Activated CD8-positive, alpha-beta T cell treated with anti-CD3 and anti-CD28 coated beads, Interleukin-2, amount 10 ng/mL, durations not matched to agents 7 days and 5 days (primary cell): Measurements from ENCODE around the gene PYGB. TPM values are rescaled to one million over a fixed set of nuclear protein-coding genes. Genes with fewer than 3 reads are reported as not detected.

Experiments
- ATAC-seq: fragments of 150-1000 bp; cut with Tn5 transposase; one replicate; pipeline ENCODE4 v1.10.0; 2021; ENCODE audit warnings: moderate library complexity
- CTCF ChIA-PET: fragments of 350-600 bp; sonication (Branson Sonifier 250); formaldehyde crosslinking; loops from one replicate; lab custom pipeline; 2021; ENCODE audit warnings: antibody characterized with exemption; lab: Charles Lee
- POLR2A ChIA-PET: fragments of 350-600 bp; sonication (Branson Sonifier 250); formaldehyde crosslinking; loops from one replicate; lab custom pipeline; 2021; ENCODE audit warnings: antibody characterized with exemption; lab: Charles Lee
- DNase-seq: peaks from one replicate; pipeline ENCODE4 v3.0.0-alpha.2; 2020
- H3K27ac Mint-ChIP-seq: one replicate; pipeline ENCODE4 v1.8.0; 2021; ENCODE audit warnings: mild to moderate bottlenecking, mixed read lengths
- H3K27me3 Mint-ChIP-seq: one replicate; pipeline ENCODE4 v1.8.0; 2021; ENCODE audit warnings: low read depth, mixed read lengths
- H3K36me3 Mint-ChIP-seq: one replicate; pipeline ENCODE4 v1.8.0; 2021; ENCODE audit warnings: low read depth, mixed read lengths
- H3K4me1 Mint-ChIP-seq: one replicate; pipeline ENCODE4 v1.8.0; 2021; ENCODE audit warnings: low read depth, mixed read lengths
- H3K4me3 Mint-ChIP-seq: one replicate; pipeline ENCODE4 v1.8.0; 2021; ENCODE audit warnings: mild to moderate bottlenecking, mixed read lengths
- H3K9me3 Mint-ChIP-seq: one replicate; pipeline ENCODE4 v1.8.0; 2022; ENCODE audit warnings: mixed read lengths; ENCODE audit not compliant: insufficient read depth
- total RNA-seq, 2 experiments: library from RNA; stranded (reverse); gene quantifications; one replicate each; pipeline ENCODE4 v1.2.3, GENCODE V29; 2021

The PYGB gene
- total RNA-seq, 2 experiments from 2014 or later, result 33.9 TPM

DNA sequence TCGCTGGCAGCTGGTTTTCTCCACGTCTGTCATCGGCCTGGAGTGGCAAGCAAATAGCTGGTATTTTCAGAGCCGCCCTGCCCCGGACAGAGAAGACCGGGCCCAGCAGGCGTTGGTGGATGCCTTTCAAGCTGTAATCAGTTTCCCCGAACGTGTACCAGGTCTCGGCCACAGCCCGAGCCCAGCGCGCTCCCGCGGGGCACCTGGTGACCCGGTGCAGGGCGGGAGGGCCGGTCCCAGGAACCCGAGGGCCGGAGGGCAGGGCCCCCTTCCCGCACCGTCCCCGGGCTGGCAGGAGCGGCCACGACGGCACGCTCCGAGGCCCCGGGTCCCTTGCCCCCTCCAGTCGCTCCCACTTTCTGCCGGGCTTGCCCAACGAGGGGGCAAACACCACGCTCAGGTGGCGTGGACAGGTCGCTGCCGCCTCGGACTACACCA is 348 bp upstream of the PYGB start:
- CTCF ChIA-PET, result interaction anchor here (0.9 to 4.0 kb wide), 4 partner anchors 12 to 184 kb away, joined by 3 to 23 read pairs (median 3); no protein-coding TSS in a partner anchor
- Mint-ChIP-seq H3K9me3 (no peaks in the 10 kb centered on the region), H3K4me1 (peaks cover 42% of the 10 kb centered on the region), H3K4me3 (peak overlapping the region; percentile 92), H3K27me3 (peaks cover 17% of the 10 kb centered on the region), H3K36me3 (peaks cover 8% of the 10 kb centered on the region), H3K27ac (peak overlapping the region; percentile 51)
- POLR2A ChIA-PET, result interaction anchor here (0.6 to 2.3 kb wide), 9 partner anchors 10 to 265 kb away, joined by 3 to 11 read pairs (median 3); partner anchors contain the start of gene ENTPD6
- DNase-seq, result peak; percentile 41
- peak; percentile 54 for ATAC-seq

- H3K27ac Mint-ChIP-seq, result peak overlapping the region; percentile 82
- H3K27me3 Mint-ChIP-seq, result peaks cover 13% of the 10 kb centered on the region
- peak overlapping the region; percentile 92 for H3K4me3 Mint-ChIP-seq
- DNase-seq (no peak), ATAC-seq (no peak)
- ChIA-PET POLR2A (interaction anchor here (2.3 kb wide), 1 partner anchor 53 kb away, joined by 11 read pairs; the partner anchor contains the start of gene ENTPD6), CTCF (interaction anchor here (1.8 to 4.0 kb wide), 2 partner anchors 10 to 150 kb away, joined by 5 to 23 read pairs; no protein-coding TSS in a partner anchor)
- peaks cover 48% of the 10 kb centered on the region for H3K4me1 Mint-ChIP-seq
- peaks cover 10% of the 10 kb centered on the region for H3K36me3 Mint-ChIP-seq
- no peaks in the 10 kb centered on the region for H3K9me3 Mint-ChIP-seq
Measured at GRCh38 chr20:25248786-25249172, 894 bp downstream of the PYGB start.

DNA sequence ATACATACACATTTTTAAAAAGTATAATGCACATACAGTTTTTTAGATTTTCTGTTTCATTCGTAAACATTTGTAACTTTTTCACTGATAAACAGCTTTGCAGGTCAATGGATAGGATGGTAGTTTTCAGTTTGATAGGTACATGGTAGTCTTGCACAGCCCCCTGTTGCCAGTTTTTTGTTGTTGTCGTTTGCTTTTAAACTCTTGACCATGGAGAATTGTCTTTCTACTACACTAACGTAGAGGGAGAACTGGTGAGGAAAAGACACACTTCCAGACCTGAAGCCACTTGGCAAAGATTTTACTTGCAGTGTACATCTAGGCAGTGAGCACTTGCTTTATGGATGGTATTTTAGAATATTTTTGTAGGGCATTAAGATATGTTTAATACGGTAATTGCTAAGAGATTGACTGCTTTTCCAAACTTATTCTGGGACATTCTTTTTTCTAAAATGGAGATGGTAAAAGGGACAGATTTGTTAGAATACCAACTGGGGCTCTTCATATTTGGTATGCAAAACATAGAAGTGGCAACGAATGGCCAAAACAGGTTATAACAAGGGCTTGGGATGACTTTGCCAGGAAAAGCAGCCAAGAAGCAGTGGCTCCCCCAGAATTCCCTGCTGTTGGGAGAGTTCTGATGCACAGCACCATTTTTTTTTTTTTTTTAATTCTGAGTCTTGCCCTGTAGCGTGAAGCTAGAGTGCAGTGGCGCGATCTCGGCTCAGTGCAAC is 1.5 kb downstream of the PYGB start:
- DNase-seq, result no peak

GRCh38 chr20:25250508-25250907 is 2.6 kb downstream of the PYGB start:
- H3K4me3 Mint-ChIP-seq, result peak overlapping the region; percentile 92
- no peak for ATAC-seq

More for the DNA sequence above, 1.5 kb downstream of the PYGB start:
- no peak for ATAC-seq
- Mint-ChIP-seq H3K4me3 (peak overlapping the region; percentile 92), H3K27me3 (peaks cover 13% of the 10 kb centered on the region), H3K4me1 (peaks cover 48% of the 10 kb centered on the region), H3K36me3 (peaks cover 10% of the 10 kb centered on the region), H3K9me3 (no peaks in the 10 kb centered on the region), H3K27ac (peak overlapping the region; percentile 82)
- ChIA-PET POLR2A (interaction anchor here (1.5 to 2.3 kb wide), 3 partner anchors 43 to 158 kb away, joined by 3 to 11 read pairs (median 5); partner anchors contain the start of genes ENTPD6 and GINS1), CTCF (interaction anchor here (1.5 to 4.0 kb wide), 4 partner anchors 10 to 150 kb away, joined by 3 to 23 read pairs (median 10); no protein-coding TSS in a partner anchor)

GRCh38 chr20:25251019-25251418 is 3.1 kb downstream of the PYGB start:
- Mint-ChIP-seq H3K36me3 (peaks cover 7% of the 10 kb centered on the region), H3K9me3 (no peaks in the 10 kb centered on the region), H3K4me3 (no peak overlapping the region), H3K4me1 (peaks cover 45% of the 10 kb centered on the region), H3K27ac (no peak overlapping the region), H3K27me3 (peaks cover 11% of the 10 kb centered on the region)
- DNase-seq (no peak), ATAC-seq (no peak)
- POLR2A ChIA-PET, result interaction anchor here (1.5 to 1.6 kb wide), 2 partner anchors 44 to 157 kb away, joined by 3 to 5 read pairs; partner anchors contain the start of gene GINS1
- CTCF ChIA-PET, result interaction anchor here (0.7 to 2.3 kb wide), 4 partner anchors 9 to 257 kb away, joined by 3 to 15 read pairs (median 3); no protein-coding TSS in a partner anchor

More at GRCh38 chr20:25250508-25250907, 2.6 kb downstream of the PYGB start:
- H3K36me3 Mint-ChIP-seq, result peaks cover 8% of the 10 kb centered on the region
- peaks cover 45% of the 10 kb centered on the region for H3K4me1 Mint-ChIP-seq
- no peak for DNase-seq
- H3K27ac Mint-ChIP-seq, result no peak overlapping the region
- H3K9me3 Mint-ChIP-seq, result no peaks in the 10 kb centered on the region
- POLR2A ChIA-PET, result interaction anchor here (1.5 to 1.6 kb wide), 2 partner anchors 44 to 157 kb away, joined by 3 to 5 read pairs; partner anchors contain the start of gene GINS1
- CTCF ChIA-PET, result interaction anchor here (0.7 to 2.3 kb wide), 3 partner anchors 10 to 257 kb away, joined by 3 to 15 read pairs (median 3); no protein-coding TSS in a partner anchor
- peaks cover 11% of the 10 kb centered on the region for H3K27me3 Mint-ChIP-seq

DNA sequence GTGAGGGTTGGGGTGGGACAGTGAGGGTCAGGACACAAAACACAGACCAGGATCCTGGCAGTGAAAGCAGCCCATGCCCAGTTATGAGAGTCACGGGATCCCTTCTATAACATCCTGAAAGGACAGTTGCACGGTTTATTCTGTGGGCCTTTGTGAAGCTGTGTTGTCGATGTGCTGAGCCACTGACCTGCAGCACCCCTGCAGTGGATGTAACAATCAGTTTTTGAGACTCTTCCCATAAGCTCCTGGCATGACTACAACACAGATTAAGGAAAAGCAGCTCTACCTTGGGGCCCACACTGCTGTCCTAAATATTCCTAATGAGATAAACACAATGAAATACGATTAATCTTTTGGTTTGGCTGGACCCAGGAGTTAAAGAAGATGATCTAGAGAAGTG is 3.7 kb downstream of the PYGB start:
- POLR2A ChIA-PET, result no interaction called here
- H3K36me3 Mint-ChIP-seq, result peaks cover 7% of the 10 kb centered on the region
- CTCF ChIA-PET, result interaction anchor here (0.8 to 2.3 kb wide), 2 partner anchors 9 to 38 kb away, joined by 3 to 15 read pairs; no protein-coding TSS in a partner anchor
- no peak overlapping the region for H3K27ac Mint-ChIP-seq
- peaks cover 45% of the 10 kb centered on the region for H3K4me1 Mint-ChIP-seq
- peaks cover 7% of the 10 kb centered on the region for H3K27me3 Mint-ChIP-seq
- H3K4me3 Mint-ChIP-seq, result no peak overlapping the region
- ATAC-seq (no peak), DNase-seq (no peak)
- H3K9me3 Mint-ChIP-seq, result no peaks in the 10 kb centered on the region

DNA sequence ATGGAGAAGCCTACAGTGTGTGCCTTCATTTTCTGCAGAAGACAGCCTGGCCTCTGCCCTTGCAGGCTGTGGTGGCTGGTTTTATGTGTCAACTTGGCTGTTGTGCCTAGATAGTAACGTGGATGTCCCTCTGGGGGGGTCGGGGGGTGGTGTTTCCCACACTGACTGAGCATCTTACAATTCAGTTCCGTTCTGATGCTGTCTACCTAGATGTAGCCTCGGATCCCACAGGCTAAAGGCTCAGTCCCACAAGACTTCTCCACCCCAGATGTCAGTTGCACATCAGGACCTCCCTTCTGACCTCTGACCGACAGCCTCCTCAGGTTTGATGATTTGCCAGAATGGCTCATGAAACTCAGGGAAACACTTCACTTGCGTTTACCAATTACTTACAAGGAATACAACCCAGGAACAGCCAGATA is 4.4 kb downstream of the PYGB start:
- Mint-ChIP-seq H3K4me1 (peaks cover 38% of the 10 kb centered on the region), H3K27me3 (no peaks in the 10 kb centered on the region), H3K27ac (no peak overlapping the region), H3K4me3 (no peak overlapping the region), H3K9me3 (no peaks in the 10 kb centered on the region), H3K36me3 (peaks cover 7% of the 10 kb centered on the region)
- ChIA-PET CTCF (interaction anchor here (0.9 kb wide), 1 partner anchor 147 kb away, joined by 3 read pairs; no protein-coding TSS in a partner anchor), POLR2A (interaction anchor here (0.6 kb wide), 1 partner anchor 520 kb away, joined by 4 read pairs; no protein-coding TSS in a partner anchor)
- ATAC-seq, result no peak
- DNase-seq, result no peak

GRCh38 chr20:25252686-25253421 is 5.0 kb downstream of the PYGB start:
- Mint-ChIP-seq H3K36me3 (peaks cover 7% of the 10 kb centered on the region), H3K4me3 (no peak overlapping the region), H3K27me3 (no peaks in the 10 kb centered on the region), H3K4me1 (peaks cover 37% of the 10 kb centered on the region), H3K9me3 (no peaks in the 10 kb centered on the region), H3K27ac (no peak overlapping the region)
- ChIA-PET POLR2A (interaction anchor here (0.6 kb wide), 1 partner anchor 521 kb away, joined by 4 read pairs; no protein-coding TSS in a partner anchor), CTCF (interaction anchor here (0.9 kb wide), 1 partner anchor 146 kb away, joined by 3 read pairs; no protein-coding TSS in a partner anchor)
- DNase-seq, result no peak
- ATAC-seq, result no peak

GRCh38 chr20:25253606-25254275 is 5.9 kb downstream of the PYGB start:
- no peaks in the 10 kb centered on the region for H3K9me3 Mint-ChIP-seq
- POLR2A ChIA-PET, result no interaction called here

GRCh38 chr20:25254571-25254970 is 6.7 kb downstream of the PYGB start:
- no peaks in the 10 kb centered on the region for H3K27me3 Mint-ChIP-seq
- no peak for DNase-seq
- H3K4me3 Mint-ChIP-seq, result no peak overlapping the region
- CTCF ChIA-PET, result no interaction called here
- ATAC-seq, result no peak
- peaks cover 44% of the 10 kb centered on the region for H3K4me1 Mint-ChIP-seq
- H3K36me3 Mint-ChIP-seq, result peaks cover 13% of the 10 kb centered on the region
- no peaks in the 10 kb centered on the region for H3K9me3 Mint-ChIP-seq
- H3K27ac Mint-ChIP-seq, result no peak overlapping the region
- POLR2A ChIA-PET, result no interaction called here

More at GRCh38 chr20:25253606-25254275, 5.9 kb downstream of the PYGB start:
- Mint-ChIP-seq H3K4me1 (peaks cover 43% of the 10 kb centered on the region), H3K27me3 (no peaks in the 10 kb centered on the region), H3K36me3 (peaks cover 8% of the 10 kb centered on the region), H3K27ac (no peak overlapping the region), H3K4me3 (no peak overlapping the region)
- DNase-seq (no peak), ATAC-seq (no peak)
- CTCF ChIA-PET, result no interaction called here
